Stimulated activated CD4-positive, alpha-beta T cell treated with anti-CD3 and anti-CD28 coated beads, TNF-alpha, amount 100 ng/mL, for 48 hours (primary cell): ENCODE results near the gene CCL3.
A peak's percentile ranks its signal among the peaks of the same experiment; 100 is the strongest.
"Not testable (repeated sequence)": the region's sequence is repeated elsewhere in the genome, so short reads cannot be mapped to it uniquely, and the experiment has no call there.

ENCODE experiments used
- DNase-seq, 3 donors: peaks; one replicate each; pipeline ENCODE4 v3.0.0-alpha.2; 2020; ENCODE audit warnings: low read depth in 3 of 3

Gene CCL3

DNA sequence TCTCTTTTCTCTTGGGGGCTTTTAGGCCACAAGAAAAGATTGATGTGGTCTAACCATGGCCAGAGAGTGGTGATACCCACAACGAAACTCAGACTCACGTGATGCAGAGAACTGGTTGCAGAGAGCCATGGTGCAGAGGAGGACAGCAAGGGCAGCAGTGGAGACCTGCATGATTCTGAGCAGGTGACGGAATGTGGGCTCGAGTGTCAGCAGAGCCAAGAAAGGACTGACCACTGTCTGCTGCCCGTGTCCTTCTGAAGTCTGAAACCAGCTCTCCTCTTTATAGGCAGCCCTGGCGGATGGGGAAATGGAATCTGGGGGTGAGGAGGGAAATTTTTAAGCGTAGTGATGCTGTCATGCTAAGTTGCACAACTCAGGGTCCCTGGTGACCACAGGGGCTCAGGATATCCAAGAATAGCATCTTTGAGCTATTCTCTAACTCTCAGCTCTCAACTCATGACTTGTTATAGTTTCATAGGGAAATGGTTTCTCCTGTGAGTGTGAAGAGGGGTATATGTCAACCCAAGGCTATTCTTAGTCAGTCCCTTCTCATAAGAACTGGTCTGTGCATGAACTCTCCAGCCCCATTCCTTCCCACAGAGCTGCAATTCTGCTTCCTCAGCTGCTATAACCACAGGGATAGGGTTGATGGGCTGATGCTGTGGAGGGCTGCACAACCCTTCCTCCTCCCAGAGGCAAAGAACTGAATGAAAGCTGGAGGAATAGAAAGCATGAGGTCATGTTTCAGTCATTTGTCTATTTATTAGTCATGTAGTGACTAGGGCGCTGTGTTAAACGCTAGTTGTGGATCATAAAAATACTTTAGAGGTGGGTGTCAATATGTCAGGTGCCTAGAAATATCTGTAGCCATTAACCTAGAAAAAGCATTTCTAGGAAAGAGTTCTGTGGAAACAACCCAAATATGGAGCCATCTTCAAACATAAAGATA is at the start of gene CCL3:
TSS of gene CCL3 (minus strand) at position 256 of the 949 bp plus-strand sequence. CDS start at position 171, 85 bp downstream.
- DNase-seq: peak in 2 of 3 donors; percentile 32 to 46

GRCh38 chr17:36136439-36136838 is 46.5 kb upstream of the CCL3 start:
- DNase-seq: no peak

DNA sequence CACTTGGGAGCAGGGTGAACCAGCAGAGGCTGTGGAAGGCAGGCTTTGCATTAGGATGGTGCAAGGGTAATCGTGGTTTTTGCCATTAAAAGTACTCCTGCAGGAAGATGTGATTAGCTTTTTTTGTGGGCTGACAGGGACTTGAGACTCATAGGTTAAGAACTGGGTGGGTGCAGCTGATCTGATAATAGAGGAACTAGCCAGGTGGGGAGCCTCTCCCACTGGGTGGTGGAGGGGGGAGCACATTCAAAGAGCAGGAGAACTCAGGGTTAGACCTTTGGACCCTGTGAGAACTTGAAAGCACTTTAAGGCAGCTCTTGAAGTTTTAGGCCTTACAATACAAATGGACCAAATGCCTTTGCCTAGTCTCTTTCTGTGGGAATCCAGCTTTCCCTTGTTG is 46.1 kb upstream of the CCL3 start:
- no peak for DNase-seq

DNA sequence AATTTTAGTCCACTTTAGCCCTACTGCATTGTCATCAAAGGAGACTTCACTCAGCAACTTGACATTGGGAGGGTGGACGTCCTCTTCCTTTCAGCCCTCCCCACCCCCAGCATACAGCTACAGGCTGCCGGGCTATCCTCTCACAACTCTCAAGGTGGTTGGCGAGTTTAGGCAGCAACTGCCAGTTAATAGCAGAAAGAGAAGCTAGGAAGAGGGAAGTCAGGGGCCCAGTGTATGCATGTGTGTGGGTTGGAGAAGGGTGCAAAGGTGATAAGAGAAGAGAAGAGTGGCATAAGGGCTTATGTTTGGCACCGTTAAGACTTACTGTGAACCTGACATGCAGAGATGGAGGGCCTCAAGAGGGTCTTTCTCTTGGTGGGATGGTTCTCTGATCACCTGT is 45.5 kb upstream of the CCL3 start:
- no peak for DNase-seq

DNA sequence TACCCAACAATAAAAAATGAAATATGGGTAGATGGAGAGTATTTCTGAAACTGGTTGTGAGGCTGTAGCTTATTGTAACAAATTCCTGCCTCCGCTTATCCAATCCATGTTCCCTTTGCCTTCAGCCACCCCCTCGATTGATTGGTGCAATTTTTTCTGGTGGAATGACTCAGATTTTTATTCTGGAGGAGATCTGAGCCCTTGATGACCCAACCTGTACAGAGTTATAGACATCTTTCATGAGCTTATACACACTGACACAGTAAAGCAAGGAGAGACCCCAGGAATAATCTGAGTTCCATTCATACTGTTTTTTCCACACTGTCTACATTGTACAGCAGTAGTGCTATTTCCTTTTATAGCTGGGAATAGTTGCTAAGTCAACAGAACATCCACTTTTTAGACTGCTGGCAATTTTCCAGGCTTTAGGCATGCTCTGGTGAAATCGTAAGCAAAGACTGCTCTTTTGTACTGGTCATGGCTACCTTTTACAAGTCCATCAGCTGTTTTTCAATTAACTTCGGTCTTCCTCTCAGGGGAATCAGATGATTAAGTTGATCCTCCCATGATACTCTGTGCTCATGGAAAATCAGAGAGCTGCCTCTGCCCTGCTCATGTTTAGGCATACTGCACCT is 43.8 kb upstream of the CCL3 start:
- DNase-seq: no peak

DNA sequence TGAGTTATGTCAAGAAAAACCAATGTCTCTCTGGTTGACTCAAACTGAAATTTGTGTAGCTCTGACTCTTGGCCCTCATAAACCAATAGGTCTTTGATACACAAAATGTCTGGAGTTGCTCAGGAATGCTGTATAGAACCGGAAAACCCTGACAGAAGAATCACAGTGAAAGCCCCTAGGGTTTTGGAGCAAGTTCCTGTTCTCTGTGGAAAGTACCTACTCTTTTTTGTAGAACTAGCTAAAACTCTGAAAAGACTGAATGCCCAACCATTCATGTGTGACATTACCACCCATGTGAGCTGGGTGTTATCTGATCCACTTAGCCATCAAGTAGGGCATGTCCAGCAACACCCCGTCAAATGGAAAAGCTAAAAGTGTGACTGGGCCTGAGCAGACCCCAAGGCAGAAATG is 42.5 kb upstream of the CCL3 start:
- DNase-seq: no peak

- DNase-seq: no peak
These were observed 42.0 kb upstream of the CCL3 start for GRCh38 chr17:36131931-36132330.

- no peak for DNase-seq
These were observed 41.5 kb upstream of the CCL3 start for GRCh38 chr17:36131421-36131820.

DNA sequence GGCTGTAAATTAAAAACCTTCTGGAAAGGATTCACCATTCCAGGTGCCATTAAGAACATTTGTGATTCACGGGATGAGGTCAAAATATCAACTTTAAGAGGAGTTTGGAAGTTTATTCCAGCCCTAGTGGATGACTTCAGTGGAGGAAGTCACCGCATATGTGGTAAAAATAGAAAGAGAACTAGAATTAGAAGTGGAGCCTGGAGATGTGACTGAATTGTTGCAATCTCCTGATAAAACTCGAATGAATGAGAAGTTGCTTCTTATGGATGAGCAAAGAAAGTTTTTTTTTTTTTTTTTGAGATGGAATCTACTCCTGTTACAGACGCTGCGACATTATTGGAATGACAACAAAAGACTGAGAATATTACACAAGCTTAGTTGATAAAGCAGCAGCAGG is 40.4 kb upstream of the CCL3 start:
- no peak for DNase-seq

DNA sequence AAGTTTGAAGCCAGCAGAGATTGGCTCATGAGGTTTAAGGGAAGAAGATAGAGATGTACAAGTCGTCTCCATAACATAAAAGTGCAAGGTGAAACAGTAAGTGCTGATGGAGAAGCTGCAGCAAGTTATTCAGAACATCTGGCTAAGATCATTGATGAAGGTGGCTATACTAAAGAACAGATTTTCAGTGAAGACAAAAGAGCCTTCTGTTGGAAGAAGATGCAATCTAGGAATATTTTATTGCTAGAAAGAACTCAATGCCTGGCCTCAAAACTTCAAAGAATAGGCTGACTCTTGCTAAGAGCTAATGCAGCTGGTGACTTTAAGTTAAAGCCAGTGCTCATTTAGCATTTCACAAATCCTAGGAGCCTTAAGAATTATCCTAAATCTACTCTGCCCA is 39.7 kb upstream of the CCL3 start:
- no peak for DNase-seq

DNA sequence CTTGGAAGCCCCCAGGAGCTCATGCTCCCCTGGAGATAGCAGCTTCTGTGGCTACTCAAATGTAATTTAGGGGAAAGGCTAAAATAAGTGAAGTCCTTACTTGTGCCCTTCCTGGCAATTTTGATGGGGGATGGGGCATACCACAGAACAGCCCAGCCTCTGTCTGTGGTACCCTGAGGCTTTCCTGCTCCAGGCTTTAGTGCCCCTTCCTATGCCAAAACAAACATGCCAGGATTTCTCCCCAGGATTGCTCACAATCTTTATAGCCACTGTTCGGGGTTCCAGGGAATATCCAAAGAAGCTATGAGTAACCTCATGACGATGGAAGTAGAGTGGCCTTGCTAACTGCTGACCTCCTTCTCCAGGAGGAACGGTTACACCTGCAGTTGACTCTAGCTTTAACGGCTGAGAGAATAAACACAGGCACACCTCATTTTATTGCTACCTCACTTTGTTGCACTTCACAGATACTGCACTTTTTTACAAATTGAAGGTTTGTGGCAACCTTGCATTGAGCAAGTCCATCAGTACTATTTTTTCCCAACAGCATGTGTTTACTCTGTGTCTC is 38.6 kb upstream of the CCL3 start:
- no peak for DNase-seq

- DNase-seq: no peak
These were observed 38.0 kb upstream of the CCL3 start for GRCh38 chr17:36127911-36128310.

GRCh38 chr17:36127199-36127893 is 37.4 kb upstream of the CCL3 start:
- no peak for DNase-seq

GRCh38 chr17:36124879-36125824 is 35.2 kb upstream of the CCL3 start:
- DNase-seq: no peak

- DNase-seq: no peak
These were observed 33.5 kb upstream of the CCL3 start for GRCh38 chr17:36123431-36123830.

DNA sequence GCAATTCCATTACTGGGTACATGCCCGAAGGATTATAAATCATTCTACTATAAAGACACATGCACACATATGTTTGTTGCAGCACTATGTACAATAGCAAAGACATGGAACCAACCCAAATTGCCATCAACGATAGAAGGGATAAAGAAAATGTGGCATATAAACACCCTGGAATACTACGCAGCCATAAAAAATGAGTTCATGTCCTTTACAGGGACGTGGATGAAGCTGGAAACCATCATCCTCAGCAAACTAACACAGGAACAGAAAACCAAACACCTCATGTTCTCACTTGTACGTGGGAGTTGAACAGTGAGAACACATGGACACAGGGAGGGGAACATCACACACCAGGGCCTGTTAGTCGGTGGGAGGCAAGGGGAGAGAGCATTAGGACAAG is 31.2 kb upstream of the CCL3 start:
- not testable (repeated sequence) for DNase-seq

GRCh38 chr17:36120221-36120620 is 30.3 kb upstream of the CCL3 start:
- no peak for DNase-seq

DNA sequence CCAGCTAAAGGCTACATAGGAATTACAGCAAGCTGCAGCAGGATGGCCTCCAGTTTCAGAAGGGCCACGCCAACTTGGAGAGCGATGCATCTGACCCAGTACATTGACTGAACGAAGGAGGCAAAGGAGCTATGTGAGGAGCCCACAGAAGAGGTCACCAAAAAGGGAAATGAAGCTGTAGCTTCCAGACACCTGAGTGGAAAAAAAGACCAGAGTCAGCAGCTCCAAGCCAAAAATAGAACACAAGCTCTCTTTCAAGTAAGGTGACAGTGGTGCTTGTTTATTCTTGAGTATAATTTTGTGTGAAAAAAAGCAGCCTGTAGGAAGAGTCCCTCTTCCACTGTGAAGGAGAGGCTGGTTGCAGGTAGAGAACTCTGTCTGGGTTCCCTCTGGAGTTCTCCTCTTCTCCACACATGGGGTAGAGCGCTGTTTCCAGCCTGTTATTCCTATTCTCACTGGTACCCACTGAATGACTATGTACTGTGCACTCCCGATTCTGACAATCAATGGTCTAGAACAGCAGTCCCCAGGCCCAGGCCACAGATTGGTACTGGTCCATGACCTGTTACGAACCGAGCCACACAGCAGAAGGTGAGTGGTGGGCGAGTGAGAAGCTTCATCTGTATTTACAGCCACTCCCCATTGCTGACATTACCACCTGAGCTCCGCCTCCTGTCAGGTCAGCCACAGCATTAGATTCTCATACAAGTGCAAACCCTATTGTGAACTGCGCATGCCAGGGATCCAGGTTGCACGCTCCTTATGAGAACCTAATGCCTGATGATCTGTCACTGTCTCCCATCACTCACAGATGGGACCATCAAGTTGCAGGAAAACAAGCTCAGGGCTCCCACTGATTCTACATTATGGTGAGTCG is 28.8 kb upstream of the CCL3 start:
- DNase-seq: no peak

DNA sequence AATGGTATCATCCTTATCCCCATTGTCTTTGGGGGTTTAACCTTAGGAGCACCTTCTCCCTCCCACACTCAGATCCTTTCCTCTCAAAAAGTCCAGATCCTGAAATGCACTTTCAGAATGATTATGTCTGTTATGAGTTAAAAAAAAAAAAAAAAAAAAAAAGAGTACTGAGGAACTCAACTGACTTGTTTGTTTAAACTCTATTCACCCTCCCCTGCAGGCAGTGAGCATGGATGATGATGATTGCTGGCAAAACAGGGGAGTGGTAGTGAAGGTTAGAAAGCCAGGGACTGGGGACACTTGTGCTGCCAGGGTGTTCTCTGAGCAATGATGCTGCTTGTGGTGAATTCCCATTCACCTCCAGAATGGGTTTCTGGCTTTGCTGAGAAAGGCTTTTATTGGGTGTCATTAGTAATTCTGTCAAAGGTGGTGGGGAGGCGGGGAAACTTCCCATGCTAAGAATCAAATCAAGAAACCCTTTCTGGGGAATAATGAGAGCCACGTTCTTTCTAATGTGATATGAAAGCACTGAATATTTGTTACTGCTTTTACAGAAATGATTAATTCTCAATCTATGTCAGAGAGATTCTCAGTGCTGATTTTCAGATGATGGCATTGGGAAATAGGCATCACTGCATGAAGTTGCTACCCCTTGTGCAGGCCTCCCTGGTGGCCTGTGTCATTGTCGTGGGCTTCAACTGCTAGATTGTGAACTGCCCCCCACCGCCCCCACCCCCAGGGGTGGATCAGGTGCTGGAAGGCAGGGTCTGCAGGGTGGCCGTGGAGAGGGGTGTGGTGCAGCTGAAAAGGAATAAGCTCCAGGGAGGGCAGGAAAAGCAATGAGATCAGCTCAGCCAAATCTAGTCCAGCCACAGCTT is 27.8 kb upstream of the CCL3 start:
- DNase-seq: peak; percentile 33 to 50 (median 45)
